HG02763 (cell line): Measurements from ENCODE around the gene SCN2A.

Source experiments
- ATAC-seq: cut with Tn5 transposase; IDR thresholded peaks from one replicate; pipeline ENCODE4 v1.9.1; 2021; ENCODE audit warnings: mild to moderate bottlenecking, moderate library complexity; ENCODE audit not compliant: unreplicated experiment

SCN2A gene

DNA sequence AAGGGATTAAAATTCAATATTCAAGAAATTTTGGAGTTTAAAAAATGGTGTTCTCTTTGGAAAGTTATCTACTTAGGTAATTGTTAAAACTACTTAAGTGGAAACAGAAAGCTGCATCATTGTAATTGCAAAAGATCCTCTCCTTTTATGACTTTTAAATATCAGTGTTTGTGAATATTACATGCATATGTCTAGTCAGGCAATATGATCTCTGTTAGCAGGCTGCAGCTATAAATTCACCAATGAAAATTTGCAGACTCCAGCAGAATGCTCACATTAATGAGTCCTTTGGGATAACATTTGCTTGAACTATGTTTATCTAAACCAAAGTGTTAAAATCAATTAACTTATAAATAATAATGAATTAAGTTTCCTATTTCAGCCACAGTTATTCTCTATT lies 171.1 kb downstream of the SCN2A start:
- ATAC-seq: no peak

DNA sequence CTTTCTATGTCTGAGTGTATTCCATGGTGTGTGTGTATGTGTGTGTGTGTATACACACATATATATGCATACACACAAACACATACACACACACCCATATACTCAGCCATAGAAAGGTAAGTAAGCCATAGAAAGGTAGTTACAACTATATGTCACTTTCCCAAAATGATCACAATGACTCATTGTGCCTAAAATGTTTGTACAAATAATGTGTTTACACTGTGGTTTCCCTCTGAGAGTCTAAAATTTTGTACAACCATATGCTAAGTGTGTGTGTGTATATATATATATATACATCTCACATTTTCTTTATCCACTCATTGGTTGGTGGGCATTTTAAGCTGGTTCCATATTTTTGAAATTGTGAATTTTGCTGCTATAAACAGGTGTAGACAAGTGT lies 175.0 kb downstream of the SCN2A start:
- ATAC-seq: no peak

DNA sequence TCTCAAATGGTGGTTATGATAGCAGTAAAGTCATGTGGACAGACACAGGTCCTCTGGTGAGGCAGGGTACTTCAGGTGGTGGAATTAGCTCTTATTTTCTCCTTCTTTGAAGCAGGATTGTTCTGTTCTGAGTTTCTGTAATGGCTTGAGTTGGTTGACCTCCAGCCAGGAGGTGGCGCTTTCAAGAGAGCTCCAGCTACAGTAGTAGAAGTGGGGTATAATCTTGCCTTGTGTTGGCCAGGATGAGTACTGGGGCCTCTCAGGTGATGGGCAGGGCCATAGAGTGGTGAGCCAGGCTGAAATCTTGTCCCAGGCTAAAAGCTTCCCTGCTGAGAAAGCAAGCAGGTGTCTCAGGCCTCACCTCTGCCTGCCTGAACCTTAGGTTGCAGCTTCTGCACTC lies 177.8 kb downstream of the SCN2A start:
- no peak for ATAC-seq

DNA sequence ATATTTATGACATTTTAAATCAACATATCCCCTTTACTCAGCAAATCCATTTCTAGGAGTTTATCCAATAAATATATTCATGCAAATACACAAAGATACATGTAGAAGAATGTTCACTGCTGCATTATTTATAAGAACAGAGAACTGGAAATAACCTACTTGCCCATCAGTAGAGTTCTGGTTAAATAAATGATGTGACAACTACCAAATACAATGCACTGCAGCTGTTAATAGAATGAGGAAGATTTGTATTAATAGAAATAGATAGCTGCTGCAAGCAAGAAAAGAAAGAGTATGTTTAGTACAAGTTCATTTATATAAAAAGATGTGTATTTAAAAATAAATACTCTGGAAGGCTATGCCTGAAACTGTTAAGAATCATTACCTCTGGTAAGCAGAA lies 181.0 kb downstream of the SCN2A start:
- no peak for ATAC-seq

DNA sequence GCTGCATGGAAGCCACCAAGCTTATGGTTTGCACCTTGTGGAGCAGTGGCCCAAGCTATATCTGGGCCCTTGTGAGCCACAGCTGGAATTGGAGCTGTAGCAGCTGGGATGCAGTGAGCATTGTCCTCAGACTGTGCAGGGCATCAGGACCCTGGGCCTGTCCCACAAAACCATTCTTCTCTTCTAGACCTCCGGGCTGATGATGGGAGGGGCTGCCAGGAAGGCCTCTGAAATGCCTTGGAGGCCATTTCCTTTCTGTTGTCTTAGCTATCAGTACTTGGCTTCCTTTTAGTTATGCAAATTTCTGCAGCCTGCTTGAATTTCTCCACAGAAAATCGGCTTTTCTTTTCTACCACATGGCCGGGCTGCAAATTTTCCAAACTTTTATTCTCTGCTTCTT lies 183.9 kb downstream of the SCN2A start:
- no peak for ATAC-seq

DNA sequence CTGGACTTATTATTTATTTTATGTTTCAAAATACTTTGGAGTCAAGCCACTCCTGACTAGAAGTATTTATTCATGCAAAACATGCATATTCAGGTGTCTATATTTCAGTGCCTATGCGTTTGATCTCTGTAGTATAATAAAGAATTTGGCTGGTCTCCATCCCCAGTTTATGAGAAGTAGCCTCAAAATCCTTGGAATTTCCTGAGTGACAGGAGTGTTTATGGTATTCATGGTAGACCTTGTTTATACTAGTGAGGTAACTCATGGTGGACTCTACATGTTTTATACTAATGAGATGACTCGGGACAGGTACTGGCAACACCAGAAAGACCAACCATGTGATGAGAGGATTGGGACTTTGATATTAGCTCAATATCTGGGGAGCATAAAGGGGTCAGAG lies 186.3 kb downstream of the SCN2A start:
- ATAC-seq: no peak

DNA sequence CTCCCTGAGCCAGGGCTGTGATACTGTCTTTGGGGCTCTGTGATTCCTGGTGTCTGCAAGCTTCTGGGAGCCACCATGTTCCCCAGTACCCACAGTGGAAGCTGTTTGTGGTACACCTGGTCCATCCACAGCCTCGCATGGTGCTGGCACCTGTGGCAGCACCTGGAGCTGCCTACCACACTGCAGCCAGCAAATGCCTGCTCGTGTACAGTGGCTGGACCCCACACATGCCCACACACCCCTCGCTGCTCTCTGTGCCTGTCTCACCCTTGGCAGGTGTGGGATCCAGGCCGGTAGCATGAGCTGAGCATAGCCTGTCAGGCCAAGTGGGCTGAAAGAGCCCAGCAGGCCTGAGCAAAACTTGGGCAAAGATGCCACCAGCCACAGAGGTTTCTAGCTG lies 188.5 kb downstream of the SCN2A start:
- ATAC-seq: no peak

DNA sequence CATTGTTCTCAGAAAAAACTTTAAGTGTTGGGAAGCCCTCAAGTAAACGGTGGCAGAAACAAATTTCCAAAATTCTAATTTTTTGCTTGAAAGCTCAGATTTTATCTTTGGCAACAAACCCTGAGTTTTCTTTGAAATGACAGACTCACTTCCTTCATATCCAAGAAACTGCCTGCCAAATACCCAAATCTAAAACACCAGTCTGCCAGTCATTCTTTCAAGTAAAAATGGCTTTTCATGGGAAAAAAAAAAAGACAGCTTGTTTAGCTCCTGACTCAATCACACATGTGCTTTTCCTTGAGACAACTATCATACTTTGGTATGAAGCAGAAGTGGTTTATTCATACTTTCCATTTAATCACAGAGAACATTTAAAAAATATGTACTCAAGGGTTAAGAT lies 189.7 kb downstream of the SCN2A start:
- ATAC-seq: no peak

DNA sequence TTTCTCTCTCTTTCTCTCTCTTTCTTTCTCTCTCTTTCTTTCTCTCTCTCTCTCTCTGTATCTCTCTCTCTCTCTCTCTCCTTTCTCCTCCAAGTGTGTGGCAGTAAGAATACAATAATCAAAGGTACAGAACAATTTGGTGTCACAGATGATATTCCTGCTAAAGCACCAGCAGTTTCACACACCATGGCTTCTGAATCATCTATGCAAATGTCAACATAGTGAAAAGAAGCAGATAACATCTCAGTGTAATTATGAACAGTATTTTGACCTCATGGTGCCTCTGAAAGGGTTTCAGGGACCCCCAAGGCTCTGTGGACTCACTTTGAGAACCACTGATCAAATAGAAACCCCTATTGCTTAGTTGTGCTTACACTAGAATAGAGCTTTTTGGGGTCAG lies 191.8 kb downstream of the SCN2A start:
- ATAC-seq: no peak

DNA sequence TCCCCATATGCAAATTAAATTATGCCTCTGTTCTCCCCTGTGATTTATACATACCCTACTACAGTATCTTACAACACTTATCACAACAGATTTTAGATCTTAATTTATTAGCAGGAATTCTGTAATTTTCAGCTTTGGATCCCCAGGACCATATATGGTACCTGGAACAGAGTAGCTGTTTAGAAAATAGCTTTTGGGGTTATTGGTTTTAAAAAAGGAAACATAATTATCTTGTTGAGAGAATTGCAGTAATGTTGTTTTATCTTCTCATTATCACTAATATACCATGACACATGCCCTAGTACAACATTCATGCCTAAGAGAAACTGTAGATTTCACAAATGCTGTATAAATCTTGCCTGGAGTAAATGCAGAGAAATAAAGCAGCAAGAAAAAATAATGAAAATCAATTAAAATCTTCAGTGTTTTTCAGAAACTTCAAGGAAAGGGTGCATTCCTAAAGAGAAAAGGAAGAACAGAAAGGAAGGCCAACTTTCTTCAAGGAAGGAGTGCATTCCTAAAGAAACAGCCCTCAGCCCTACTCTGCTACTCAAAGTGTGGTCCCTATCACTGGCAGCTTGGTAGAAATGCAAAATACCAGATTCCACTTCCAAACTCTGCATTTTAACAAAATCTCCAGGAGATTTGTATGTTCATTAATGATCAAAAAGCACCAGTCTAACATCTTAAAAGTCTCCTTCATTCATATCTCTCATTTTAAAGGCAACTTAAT lies 193.2 kb downstream of the SCN2A start:
- ATAC-seq: no peak

DNA sequence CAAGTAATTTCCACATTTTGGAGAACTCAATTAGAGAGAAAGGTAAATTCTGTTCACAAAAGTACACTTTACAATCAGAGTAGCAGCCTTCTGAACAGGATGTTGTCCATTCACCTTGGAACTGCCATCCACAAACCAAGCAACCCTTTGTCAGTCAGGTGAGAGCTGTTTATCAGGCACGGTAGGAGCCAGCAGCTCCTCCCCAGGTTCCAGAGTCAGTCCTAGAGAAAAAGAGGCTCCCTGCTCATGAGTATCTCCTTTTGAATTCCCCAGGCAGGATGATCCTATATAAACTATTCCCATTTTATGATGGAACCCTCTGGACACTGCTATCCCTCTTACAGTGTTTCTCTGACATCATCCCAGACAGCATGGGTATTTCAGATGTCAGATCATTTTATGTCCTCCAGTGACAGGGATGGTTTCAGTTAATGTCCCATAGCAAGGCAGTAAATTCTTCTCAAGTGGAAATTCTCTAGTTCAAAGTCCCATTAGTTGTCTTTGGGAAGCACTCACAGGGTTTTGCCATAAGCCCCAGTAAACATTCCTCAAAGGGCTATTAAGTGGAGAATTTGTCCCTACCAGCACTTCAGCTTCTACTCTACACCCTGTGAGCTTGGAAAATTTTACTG lies 195.8 kb downstream of the SCN2A start:
- ATAC-seq: no peak

DNA sequence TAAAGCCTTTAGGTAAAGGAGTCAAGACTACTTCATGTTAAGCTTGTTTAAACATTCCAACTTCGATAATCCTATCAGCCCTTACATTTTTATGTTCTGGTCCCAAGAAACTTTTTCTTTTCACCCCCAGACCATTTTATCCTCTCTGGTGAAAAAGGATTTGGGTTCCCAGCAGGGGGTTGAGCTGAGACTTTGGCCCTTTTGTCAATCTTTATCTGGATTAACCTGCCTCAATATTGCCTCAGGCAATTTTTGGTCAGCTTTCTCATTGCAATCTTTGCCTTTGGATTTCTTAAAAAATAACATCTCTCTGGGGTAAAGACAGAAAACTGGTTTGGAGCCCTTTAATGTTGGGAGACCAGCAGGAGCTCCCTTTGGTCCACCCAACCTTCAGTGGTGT lies 196.4 kb downstream of the SCN2A start:
- no peak for ATAC-seq

DNA sequence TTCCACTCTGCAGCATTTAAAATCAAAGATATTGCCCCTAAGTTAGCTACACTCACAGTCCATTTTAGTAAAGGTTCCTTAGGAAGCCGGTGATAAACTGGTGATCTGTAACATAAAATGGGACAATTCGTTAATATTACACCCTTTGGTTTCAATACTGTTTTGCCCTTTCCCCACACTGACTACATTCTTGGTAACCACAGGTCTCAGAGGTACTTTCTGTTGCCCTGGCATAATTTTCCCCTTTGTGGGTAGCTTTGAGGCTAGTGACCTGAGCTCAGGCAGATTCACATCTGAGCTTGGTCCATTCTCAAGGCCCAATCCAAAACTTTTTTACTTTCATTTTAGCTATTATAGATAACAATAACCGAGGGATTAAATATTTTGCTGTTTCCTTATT lies 197.3 kb downstream of the SCN2A start:
- no peak for ATAC-seq

DNA sequence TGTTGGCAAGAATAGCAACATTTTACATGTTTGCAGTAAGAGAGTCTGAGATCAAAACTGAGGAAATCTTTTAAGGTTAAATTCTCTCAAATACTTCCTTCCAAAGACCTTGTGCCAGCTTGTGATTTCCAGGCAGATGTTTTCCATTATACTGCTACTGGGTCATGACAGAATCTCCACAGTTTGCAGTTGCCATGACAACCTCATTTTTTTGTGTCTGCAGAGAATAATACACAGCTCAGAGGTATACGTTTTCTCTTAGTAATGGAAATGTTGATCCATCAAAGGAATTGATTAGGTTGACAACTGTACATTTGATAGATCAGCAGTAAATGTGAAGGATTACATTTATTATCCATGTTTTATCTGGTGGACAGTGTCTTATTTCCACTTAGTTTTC lies 201.2 kb downstream of the SCN2A start:
- ATAC-seq: no peak
